Neural cell (in vitro differentiated cells): Measurements from ENCODE around the gene PLXDC2. TPM values are rescaled to one million over a fixed set of nuclear protein-coding genes. Genes with fewer than 3 reads are reported as not detected.

Experiments
- H2AFZ ChIP-seq: fragments of 200-600, 300-800 bp; sonication (generic), shearing (Covaris generic); 2 replicates; pipeline ENCODE4 v1.6.0; 2014; ENCODE audit warnings: low read depth, mild to moderate bottlenecking, antibody characterized with exemption, low read length, moderate library complexity
- H3F3A ChIP-seq: fragments of 200-600 bp; shearing (Covaris generic); 2 replicates; pipeline ENCODE4 v1.6.1; 2016; ENCODE audit warnings: mild to moderate bottlenecking, moderate library complexity, mixed read lengths, antibody characterized with exemption, low read length; ENCODE audit not compliant: insufficient read depth, poor library complexity, severe bottlenecking
- H3K27ac ChIP-seq: fragments of 200-600, 300-800 bp; sonication (generic), shearing (Covaris generic); 2 replicates; pipeline ENCODE4 v1.5.1; 2014; ENCODE audit warnings: mild to moderate bottlenecking, low read length, moderate library complexity
- H3K27me3 ChIP-seq: fragments of 300-800, 200-600 bp; sonication (generic), shearing (Covaris generic); 2 replicates; pipeline ENCODE4 v1.6.0; 2014; ENCODE audit warnings: mild to moderate bottlenecking, low read depth, low read length, moderate library complexity; ENCODE audit not compliant: insufficient read depth
- H3K36me3 ChIP-seq: fragments of 300-800, 200-600 bp; sonication (generic), shearing (Covaris generic); 2 replicates; pipeline ENCODE4 v1.5.1; 2014; ENCODE audit warnings: mild to moderate bottlenecking, antibody characterized with exemption, low read length, moderate library complexity; ENCODE audit not compliant: insufficient read depth
- H3K4me2 ChIP-seq: fragments of 300-800, 200-600 bp; sonication (generic), shearing (Covaris generic); 2 replicates; pipeline ENCODE4 v1.6.0; 2014; ENCODE audit warnings: mild to moderate bottlenecking, low read length
- H3K4me3 ChIP-seq: fragments of 300-800, 200-600 bp; sonication (generic), shearing (Covaris generic); 2 replicates; pipeline ENCODE4 v1.5.1; 2014; ENCODE audit warnings: mild to moderate bottlenecking, low read length, moderate library complexity
- H3K79me2 ChIP-seq: fragments of 200-600 bp; shearing (Covaris generic); replicated peaks from 2 replicates; pipeline ENCODE4 v1.6.0; 2014; ENCODE audit warnings: mild to moderate bottlenecking, low read length, moderate library complexity; ENCODE audit not compliant: insufficient read depth
- H3K9ac ChIP-seq: fragments of 300-800, 200-600 bp; sonication (generic), shearing (Covaris generic); 2 replicates; pipeline ENCODE4 v1.6.1; 2016; ENCODE audit warnings: mild to moderate bottlenecking, low read length, mixed read lengths
- H3K9me2 ChIP-seq: fragments of 200-600 bp; shearing (Covaris generic); 2 replicates; pipeline ENCODE4 v1.6.1; 2016; ENCODE audit warnings: mild to moderate bottlenecking, low read length, mixed read lengths; ENCODE audit not compliant: insufficient read depth
- H3K9me3 ChIP-seq: fragments of 200-600, 300-800 bp; sonication (generic), shearing (Covaris generic); 2 replicates; pipeline ENCODE4 v1.6.1; 2016; ENCODE audit warnings: mild to moderate bottlenecking, mixed run types, low read length, moderate library complexity, mixed read lengths
- H4K20me1 ChIP-seq: fragments of 200-600 bp; shearing (Covaris generic); 2 replicates; pipeline ENCODE4 v1.6.1; 2016; ENCODE audit warnings: mild to moderate bottlenecking, mixed run types; ENCODE audit not compliant: insufficient read depth
- EP300 ChIP-seq: fragments of 450-650 bp; conservative IDR thresholded peaks from 2 replicates; pipeline ENCODE4 v1.6.1; 2014; ENCODE audit warnings: antibody characterized with exemption, mild to moderate bottlenecking, moderate library complexity; ENCODE audit not compliant: poor library complexity, severe bottlenecking
- EZH2 ChIP-seq: fragments of 200-600, 300-800 bp; shearing (Covaris generic), sonication (generic); IDR thresholded peaks from 2 replicates; pipeline ENCODE4 v1.6.1; 2014; ENCODE audit warnings: antibody characterized with exemption, low read length, borderline replicate concordance, mild to moderate bottlenecking; ENCODE audit not compliant: insufficient read depth, poor library complexity, severe bottlenecking
- MXI1 ChIP-seq: fragments of 450-650 bp; conservative IDR thresholded peaks from 2 replicates; pipeline ENCODE4 v1.6.1; 2014; ENCODE audit warnings: antibody characterized with exemption, mild to moderate bottlenecking; ENCODE audit not compliant: poor library complexity, severe bottlenecking
- POLR2AphosphoS5 ChIP-seq: IDR thresholded peaks from 2 replicates; pipeline ENCODE4 v1.6.1; 2012
- RAD21 ChIP-seq: fragments of 450-650 bp; conservative IDR thresholded peaks from 2 replicates; pipeline ENCODE4 v1.6.1; 2014; ENCODE audit warnings: antibody characterized with exemption, mild to moderate bottlenecking, moderate library complexity
- SMC3 ChIP-seq: fragments of 450-650 bp; conservative IDR thresholded peaks from 2 replicates; pipeline ENCODE4 v1.6.1; 2014; ENCODE audit warnings: antibody characterized with exemption, mild to moderate bottlenecking, moderate library complexity; ENCODE audit not compliant: poor library complexity
- TAF1 ChIP-seq: IDR thresholded peaks from 2 replicates; pipeline ENCODE4 v1.6.1; 2012; ENCODE audit warnings: low read depth
- polyA plus RNA-seq: library from polyadenylated mRNA; depleted of rRNA; stranded (reverse); fragments of >200 nt; gene quantifications from 2 replicates; pipeline ENCODE4 v1.2.3, GENCODE V29; 2014
- TF ChIP-seq, protein P1 (sequence below): fragments of 450-650 bp; IDR thresholded peaks from 2 replicates; pipeline ENCODE4 v1.5.1; 2014; ENCODE audit warnings: antibody characterized with exemption, mild to moderate bottlenecking, moderate library complexity; ENCODE audit not compliant: poor library complexity, severe bottlenecking
- TF ChIP-seq, protein P2 (sequence below): IDR thresholded peaks from 2 replicates; pipeline ENCODE4 v1.6.1; 2012; ENCODE audit warnings: borderline replicate concordance

The PLXDC2 gene
- polyA plus RNA-seq, 1 donor from 2014 or later = 2.3 TPM

DNA sequence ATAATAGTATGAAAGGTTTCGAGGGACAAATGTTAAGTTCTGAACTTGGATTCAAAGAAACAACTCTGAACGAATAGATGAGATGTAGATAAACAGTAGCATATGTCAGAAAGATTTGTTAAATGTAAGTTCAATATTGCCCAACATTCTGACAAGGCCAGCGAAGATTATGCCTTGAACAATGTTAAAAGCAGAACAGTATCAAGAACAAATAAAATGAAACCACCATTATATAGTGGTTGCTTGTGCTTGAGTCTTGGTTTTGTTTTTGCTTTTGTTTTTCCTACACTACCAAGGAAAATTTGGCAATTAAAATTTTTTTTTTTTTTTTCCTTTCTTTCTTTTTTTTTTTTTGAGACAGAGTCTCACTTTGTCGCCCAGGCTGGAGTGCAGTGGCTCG, 66.4 kb downstream of the PLXDC2 start:
- Histone ChIP-seq H4K20me1 (no peaks in the 10 kb centered on the region), H3K9me3 (no peaks in the 10 kb centered on the region), H3K9me2 (no peaks in the 10 kb centered on the region), H3K79me2 (peaks cover 3% of the 10 kb centered on the region), H2AFZ (no peak overlapping the region), H3K4me2 (no peak overlapping the region), H3K27ac (no peak overlapping the region), H3K27me3 (no peaks in the 10 kb centered on the region), H3K36me3 (no peaks in the 10 kb centered on the region), H3F3A (no peaks in the 10 kb centered on the region), H3K4me3 (no peak overlapping the region), H3K9ac (no peak overlapping the region)
- no peak for TF ChIP-seq MXI1
- TF ChIP-seq, protein P1, sequence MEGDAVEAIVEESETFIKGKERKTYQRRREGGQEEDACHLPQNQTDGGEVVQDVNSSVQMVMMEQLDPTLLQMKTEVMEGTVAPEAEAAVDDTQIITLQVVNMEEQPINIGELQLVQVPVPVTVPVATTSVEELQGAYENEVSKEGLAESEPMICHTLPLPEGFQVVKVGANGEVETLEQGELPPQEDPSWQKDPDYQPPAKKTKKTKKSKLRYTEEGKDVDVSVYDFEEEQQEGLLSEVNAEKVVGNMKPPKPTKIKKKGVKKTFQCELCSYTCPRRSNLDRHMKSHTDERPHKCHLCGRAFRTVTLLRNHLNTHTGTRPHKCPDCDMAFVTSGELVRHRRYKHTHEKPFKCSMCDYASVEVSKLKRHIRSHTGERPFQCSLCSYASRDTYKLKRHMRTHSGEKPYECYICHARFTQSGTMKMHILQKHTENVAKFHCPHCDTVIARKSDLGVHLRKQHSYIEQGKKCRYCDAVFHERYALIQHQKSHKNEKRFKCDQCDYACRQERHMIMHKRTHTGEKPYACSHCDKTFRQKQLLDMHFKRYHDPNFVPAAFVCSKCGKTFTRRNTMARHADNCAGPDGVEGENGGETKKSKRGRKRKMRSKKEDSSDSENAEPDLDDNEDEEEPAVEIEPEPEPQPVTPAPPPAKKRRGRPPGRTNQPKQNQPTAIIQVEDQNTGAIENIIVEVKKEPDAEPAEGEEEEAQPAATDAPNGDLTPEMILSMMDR = no peak
- no peak for TF ChIP-seq EP300
- TF ChIP-seq, protein P2, sequence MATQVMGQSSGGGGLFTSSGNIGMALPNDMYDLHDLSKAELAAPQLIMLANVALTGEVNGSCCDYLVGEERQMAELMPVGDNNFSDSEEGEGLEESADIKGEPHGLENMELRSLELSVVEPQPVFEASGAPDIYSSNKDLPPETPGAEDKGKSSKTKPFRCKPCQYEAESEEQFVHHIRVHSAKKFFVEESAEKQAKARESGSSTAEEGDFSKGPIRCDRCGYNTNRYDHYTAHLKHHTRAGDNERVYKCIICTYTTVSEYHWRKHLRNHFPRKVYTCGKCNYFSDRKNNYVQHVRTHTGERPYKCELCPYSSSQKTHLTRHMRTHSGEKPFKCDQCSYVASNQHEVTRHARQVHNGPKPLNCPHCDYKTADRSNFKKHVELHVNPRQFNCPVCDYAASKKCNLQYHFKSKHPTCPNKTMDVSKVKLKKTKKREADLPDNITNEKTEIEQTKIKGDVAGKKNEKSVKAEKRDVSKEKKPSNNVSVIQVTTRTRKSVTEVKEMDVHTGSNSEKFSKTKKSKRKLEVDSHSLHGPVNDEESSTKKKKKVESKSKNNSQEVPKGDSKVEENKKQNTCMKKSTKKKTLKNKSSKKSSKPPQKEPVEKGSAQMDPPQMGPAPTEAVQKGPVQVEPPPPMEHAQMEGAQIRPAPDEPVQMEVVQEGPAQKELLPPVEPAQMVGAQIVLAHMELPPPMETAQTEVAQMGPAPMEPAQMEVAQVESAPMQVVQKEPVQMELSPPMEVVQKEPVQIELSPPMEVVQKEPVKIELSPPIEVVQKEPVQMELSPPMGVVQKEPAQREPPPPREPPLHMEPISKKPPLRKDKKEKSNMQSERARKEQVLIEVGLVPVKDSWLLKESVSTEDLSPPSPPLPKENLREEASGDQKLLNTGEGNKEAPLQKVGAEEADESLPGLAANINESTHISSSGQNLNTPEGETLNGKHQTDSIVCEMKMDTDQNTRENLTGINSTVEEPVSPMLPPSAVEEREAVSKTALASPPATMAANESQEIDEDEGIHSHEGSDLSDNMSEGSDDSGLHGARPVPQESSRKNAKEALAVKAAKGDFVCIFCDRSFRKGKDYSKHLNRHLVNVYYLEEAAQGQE = no peak
- no peak for TF ChIP-seq RAD21

DNA sequence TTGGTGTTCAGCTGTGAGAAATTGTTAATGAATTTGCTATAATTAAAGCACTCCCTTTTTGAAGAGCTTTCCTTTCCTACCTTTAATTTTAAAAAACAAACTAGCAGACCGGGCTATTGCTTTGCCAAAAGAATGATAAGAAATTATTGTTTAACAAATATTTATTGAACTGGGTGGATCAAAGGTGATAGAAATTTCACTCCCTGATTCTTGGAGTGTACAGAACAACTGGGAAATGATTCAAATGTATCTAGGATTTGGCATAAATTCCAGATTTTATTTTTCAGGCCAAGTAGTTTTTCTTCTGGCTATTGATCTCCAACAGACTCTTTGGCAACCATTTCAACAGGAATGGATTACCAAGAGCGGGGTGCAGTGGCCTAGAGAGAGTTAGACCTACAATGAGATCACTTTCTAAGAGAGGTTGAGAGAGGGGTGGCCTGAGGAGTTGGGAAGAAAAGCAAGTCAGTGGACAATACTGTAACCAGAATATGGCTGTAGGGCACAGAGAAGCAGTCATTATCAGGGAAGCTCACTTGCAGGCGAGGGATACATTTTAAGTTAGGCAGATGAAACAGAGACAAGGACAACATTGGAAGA, 71.9 kb downstream of the PLXDC2 start:
- Histone ChIP-seq H3K36me3 (no peaks in the 10 kb centered on the region), H3K4me3 (no peak overlapping the region), H3K9me3 (no peaks in the 10 kb centered on the region), H4K20me1 (no peaks in the 10 kb centered on the region), H3K9me2 (no peaks in the 10 kb centered on the region), H3K27ac (no peak overlapping the region), H3K4me2 (no peak overlapping the region), H3K27me3 (no peaks in the 10 kb centered on the region), H2AFZ (no peak overlapping the region), H3K9ac (no peak overlapping the region), H3F3A (no peaks in the 10 kb centered on the region), H3K79me2 (peaks cover 3% of the 10 kb centered on the region)
- no peak for TF ChIP-seq EP300
- no peak for TF ChIP-seq TAF1
- TF ChIP-seq, protein P1 = no peak
- TF ChIP-seq SMC3 = no peak
- no peak for TF ChIP-seq RAD21
- TF ChIP-seq, protein P2 = no peak
- TF ChIP-seq MXI1 = no peak
- no peak for TF ChIP-seq EZH2
- TF ChIP-seq POLR2AphosphoS5 = no peak
